Gastroesophageal sphincter (tissue), 4 donors: Measurements from ENCODE around the gene PUSL1. TPM values are rescaled to one million over a fixed set of nuclear protein-coding genes. Genes with fewer than 3 reads are reported as not detected.
A peak's percentile ranks its signal among the peaks of the same experiment; 100 is the strongest.

Source experiments
- ATAC-seq: fragments of 150-250 bp; one replicate; pipeline ENCODE4 v1.9.1; 2016; ENCODE audit warnings: mild to moderate bottlenecking, moderate library complexity
- H3K27ac ChIP-seq, 4 donors: fragments of 200-600 bp; sonication (generic) in 3 of 4; 1 replicate in 3 of 4; 2 replicates in 1 of 4; pipeline ENCODE4 v1.5.1; 2016 to 2019
- H3K27me3 ChIP-seq: fragments of 200-600 bp; sonication (generic); one replicate; pipeline ENCODE4 v1.5.1; 2019
- H3K36me3 ChIP-seq, 2 donors: fragments of 200-600 bp; sonication (generic); one replicate each; pipeline ENCODE4 v1.5.1; 2019; ENCODE audit warnings: control low read depth in 1 of 2
- H3K4me1 ChIP-seq, 3 donors: fragments of 200-600 bp; sonication (generic); 1 replicate in 2 of 3; 2 replicates in 1 of 3; pipeline ENCODE4 v1.5.1; 2016 to 2019; ENCODE audit warnings: control low read depth in 2 of 3
- H3K4me3 ChIP-seq, 2 donors: fragments of 200-600 bp; sonication (generic); one replicate each; pipeline ENCODE4 v1.5.1; 2019; ENCODE audit warnings: mild to moderate bottlenecking in 1 of 2, moderate library complexity in 1 of 2
- H3K9me3 ChIP-seq, 3 donors: fragments of 200-600 bp; sonication (generic); one replicate each; pipeline ENCODE4 v1.5.1; 2017 to 2019; ENCODE audit warnings: control low read depth in 2 of 3
- EP300 ChIP-seq: sonication (generic); formaldehyde crosslinking; IDR thresholded peaks from one replicate; pipeline ENCODE4 v1.6.1; 2017; ENCODE audit warnings: antibody characterized with exemption, mild to moderate bottlenecking
- POLR2A ChIP-seq, 2 donors: fragments of 450-650 bp; IDR thresholded peaks; one replicate each; pipeline ENCODE4 v1.6.1; 2017; ENCODE audit warnings: antibody characterized with exemption in 2 of 2, mild to moderate bottlenecking in 2 of 2, moderate library complexity in 1 of 2
- POLR2AphosphoS5 ChIP-seq: sonication (generic); formaldehyde crosslinking; IDR thresholded peaks from one replicate; pipeline ENCODE4 v1.6.1; 2017; ENCODE audit warnings: antibody characterized with exemption
- WGBS, 2 donors: methylation state at CpG; one replicate each; pipeline ENCODE4 v1.1.5; 2018; ENCODE audit warnings: low coverage in 1 of 2; 5-methylcytosine and 5-hydroxymethylcytosine counted together
- total RNA-seq, 4 donors: library from RNA; depleted of rRNA; stranded (reverse); fragments of >200 nt; gene quantifications; one replicate each; pipeline ENCODE4 v1.1.0, GENCODE V29; 2016
- TF ChIP-seq, protein P1 (sequence below), 4 experiments: fragments of 200-600 bp in 2 of 4; fragments of 450-650 bp in 2 of 4; sonication (generic) in 1 of 4; IDR thresholded peaks; one replicate each; pipeline ENCODE4 v1.5.1; 2017 to 2019; ENCODE audit warnings: antibody characterized with exemption in 4 of 4, mild to moderate bottlenecking in 2 of 4, moderate library complexity in 2 of 4

The PUSL1 gene
- total RNA-seq, 4 donors from 2014 or later = 12.5 to 24.2 (median 19.4) TPM

DNA sequence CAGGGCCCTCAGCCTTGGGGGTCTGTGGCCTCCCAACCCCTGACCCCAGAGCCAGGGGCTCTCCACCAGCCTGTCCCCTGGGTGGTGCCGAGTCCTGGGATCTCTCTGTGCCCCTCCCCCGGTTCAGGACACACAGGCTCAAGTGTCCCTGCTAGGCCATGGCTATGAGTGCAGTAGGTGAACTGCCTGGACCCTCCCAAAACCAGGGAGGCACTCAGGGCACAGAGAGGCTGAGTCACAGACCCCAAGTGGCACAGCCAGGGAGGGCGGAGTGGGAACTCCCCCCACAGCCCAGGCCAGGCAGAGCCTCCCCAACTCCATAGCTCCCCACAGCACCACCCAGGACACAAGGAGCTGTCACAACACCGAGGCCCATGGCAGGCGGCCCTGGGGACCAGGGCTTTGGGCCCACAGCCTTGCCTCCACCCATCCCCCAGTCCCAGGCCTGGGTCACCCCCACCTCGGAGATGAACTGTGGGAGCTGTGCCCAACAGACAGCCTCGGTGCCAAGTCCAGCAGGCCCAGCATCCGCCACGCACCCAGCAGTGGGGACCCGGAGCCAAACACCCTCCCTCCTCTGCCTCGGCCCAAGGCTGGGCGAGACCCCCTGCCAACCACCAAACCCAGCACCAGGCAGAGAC lies 37.6 kb downstream of the PUSL1 start:
- Histone ChIP-seq H3K36me3 (peaks cover 0 to 16% of the 10 kb centered on the region in 2 donors), H3K4me1 (peaks cover 0 to 54% (median 30%) of the 10 kb centered on the region in 3 donors), H3K9me3 (no peaks in the 10 kb centered on the region), H3K4me3 (no peak overlapping the region), H3K27me3 (no peaks in the 10 kb centered on the region), H3K27ac (peak overlapping the region in 2 of 4 donors; percentile 7 to 81)
- WGBS, 2 donors = no CpG with 5 or more reads among the region's 12 CpGs
- no peak for ATAC-seq
- no peak for TF ChIP-seq EP300
- TF ChIP-seq, protein P1, sequence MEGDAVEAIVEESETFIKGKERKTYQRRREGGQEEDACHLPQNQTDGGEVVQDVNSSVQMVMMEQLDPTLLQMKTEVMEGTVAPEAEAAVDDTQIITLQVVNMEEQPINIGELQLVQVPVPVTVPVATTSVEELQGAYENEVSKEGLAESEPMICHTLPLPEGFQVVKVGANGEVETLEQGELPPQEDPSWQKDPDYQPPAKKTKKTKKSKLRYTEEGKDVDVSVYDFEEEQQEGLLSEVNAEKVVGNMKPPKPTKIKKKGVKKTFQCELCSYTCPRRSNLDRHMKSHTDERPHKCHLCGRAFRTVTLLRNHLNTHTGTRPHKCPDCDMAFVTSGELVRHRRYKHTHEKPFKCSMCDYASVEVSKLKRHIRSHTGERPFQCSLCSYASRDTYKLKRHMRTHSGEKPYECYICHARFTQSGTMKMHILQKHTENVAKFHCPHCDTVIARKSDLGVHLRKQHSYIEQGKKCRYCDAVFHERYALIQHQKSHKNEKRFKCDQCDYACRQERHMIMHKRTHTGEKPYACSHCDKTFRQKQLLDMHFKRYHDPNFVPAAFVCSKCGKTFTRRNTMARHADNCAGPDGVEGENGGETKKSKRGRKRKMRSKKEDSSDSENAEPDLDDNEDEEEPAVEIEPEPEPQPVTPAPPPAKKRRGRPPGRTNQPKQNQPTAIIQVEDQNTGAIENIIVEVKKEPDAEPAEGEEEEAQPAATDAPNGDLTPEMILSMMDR (IDR thresholded peaks at IDR 0.05) = no peak
- TF ChIP-seq POLR2A (IDR thresholded peaks at IDR 0.05) = no peak
- no peak for TF ChIP-seq POLR2AphosphoS5

DNA sequence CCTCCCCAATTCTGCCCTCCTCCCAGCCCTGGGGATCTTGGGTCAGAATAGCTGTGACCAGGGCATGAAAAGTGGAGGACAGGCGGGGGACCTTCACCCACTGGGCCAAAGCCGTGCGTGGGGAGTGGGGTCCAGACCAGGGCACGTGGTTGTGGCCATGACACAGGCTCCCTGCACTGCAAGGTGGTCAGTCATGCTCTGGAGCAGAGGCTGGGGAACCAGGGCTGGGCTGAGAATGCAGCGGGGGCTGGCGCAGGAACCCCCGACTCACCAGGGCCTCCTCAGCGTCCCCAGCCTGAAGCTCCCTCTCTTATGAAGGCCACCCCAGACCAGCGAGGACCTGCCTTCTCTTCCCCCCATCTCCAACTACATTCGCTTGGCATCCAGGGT lies 38.1 kb downstream of the PUSL1 start:
- H3K36me3 ChIP-seq = peaks cover 0 to 11% of the 10 kb centered on the region in 2 donors
- no peaks in the 10 kb centered on the region for H3K27me3 ChIP-seq
- H3K4me3 ChIP-seq = no peak overlapping the region
- H3K4me1 ChIP-seq = peaks cover 0 to 58% (median 32%) of the 10 kb centered on the region in 3 donors
- H3K27ac ChIP-seq = peak overlapping the region in 1 of 4 donors; percentile 81
- no CpG with 5 or more reads among the region's 10 CpGs for WGBS, 2 donors
- H3K9me3 ChIP-seq = no peaks in the 10 kb centered on the region
- no peak for ATAC-seq
- TF ChIP-seq POLR2AphosphoS5 = no peak
- no peak for TF ChIP-seq EP300
- TF ChIP-seq POLR2A (IDR thresholded peaks at IDR 0.05) = no peak
- TF ChIP-seq, protein P1 (IDR thresholded peaks at IDR 0.05) = no peak

DNA sequence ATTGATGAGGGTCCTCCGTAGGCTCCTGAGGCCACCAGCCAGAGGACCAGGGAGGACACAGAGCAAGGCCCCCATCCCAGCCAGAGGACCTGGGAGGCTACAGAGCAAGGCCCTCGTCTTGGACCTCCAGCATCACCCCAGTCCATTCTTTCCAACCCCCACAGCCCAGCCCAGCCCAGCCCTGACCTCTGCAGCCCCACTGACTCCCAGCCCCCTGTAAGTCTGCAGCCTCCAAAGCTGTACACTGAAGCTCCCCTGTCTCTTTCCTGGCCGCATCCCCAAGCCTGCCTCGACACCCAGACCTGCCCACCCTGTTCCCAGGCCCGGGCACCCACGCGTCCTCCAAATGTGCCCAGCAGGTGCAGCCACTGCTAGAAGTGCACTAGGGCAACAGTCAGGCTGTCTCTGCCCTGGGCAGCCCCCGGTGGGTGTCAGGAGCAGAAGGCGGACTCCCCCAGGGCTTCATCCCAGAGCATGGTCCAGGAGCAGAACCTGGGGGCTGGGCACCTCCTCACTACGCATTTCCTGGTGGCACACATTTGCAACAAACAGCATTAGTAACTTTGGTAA lies 38.7 kb downstream of the PUSL1 start:
- no peak for TF ChIP-seq POLR2AphosphoS5
- TF ChIP-seq EP300 = no peak
- no peak for TF ChIP-seq POLR2A (IDR thresholded peaks at IDR 0.05)
- TF ChIP-seq, protein P1 (IDR thresholded peaks at IDR 0.05) = no peak
- Histone ChIP-seq H3K4me3 (peak overlapping the region in 1 of 2 donors; percentile 88), H3K4me1 (peaks cover 0 to 64% (median 37%) of the 10 kb centered on the region in 3 donors), H3K36me3 (peaks cover 0 to 5% of the 10 kb centered on the region in 2 donors), H3K9me3 (no peaks in the 10 kb centered on the region), H3K27ac (peak overlapping the region in 2 of 4 donors; percentile 81 to 91), H3K27me3 (no peaks in the 10 kb centered on the region)
- no peak for ATAC-seq
- 67% methylated on average over 1 of the region's 10 CpGs; no CpG with 5 or more reads in 1 of the 2 donors for WGBS, 2 donors

DNA sequence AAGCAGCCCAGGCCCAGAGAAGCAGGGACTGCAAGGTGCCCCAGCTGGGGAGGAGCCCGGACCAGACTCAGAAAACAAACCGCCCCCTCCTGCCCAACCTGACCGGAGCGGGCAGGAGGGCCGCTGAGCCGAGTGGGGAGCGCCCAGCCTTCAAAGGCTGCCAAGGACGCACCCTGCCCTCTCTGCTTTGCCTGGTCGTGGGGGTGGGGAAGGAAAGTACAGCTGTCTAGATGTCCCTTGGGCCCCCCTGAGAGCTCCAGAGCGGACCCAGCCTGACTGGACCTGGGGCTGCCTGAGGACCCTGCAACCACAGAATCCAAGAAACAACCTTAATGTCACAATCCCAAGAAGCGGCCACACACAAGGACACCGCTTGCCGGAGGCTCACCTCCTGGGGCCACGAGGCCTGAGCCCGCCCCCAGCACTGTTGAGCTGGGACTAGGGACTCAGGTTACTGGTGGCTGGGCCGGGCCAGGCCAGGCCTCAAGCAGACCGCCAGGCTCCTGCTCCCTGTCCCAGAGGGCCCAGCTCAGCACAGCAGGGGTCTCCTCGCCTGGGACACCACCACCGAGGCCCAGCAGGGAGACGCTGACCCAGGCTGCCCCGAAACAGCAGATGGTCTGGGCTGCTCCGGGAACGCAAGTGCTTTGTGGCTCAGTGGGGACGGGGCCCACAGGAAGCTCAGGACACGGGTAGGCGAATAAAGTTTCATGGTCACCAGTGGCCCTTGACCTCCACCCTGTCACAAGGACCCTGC lies 39.4 kb downstream of the PUSL1 start:
- Histone ChIP-seq H3K27me3 (peaks cover under 1% of the 10 kb centered on the region), H3K9me3 (no peaks in the 10 kb centered on the region), H3K36me3 (no peaks in the 10 kb centered on the region), H3K27ac (peak overlapping the region in 3 of 4 donors; percentile 81 to 94 (median 91)), H3K4me3 (peak overlapping the region; percentile 46 to 88), H3K4me1 (peaks cover 0 to 71% (median 44%) of the 10 kb centered on the region in 3 donors)
- ATAC-seq = no peak
- 20% methylated on average over 1 of the region's 26 CpGs; no CpG with 5 or more reads in 1 of the 2 donors for WGBS, 2 donors
- no peak for TF ChIP-seq POLR2A (IDR thresholded peaks at IDR 0.05)
- TF ChIP-seq, protein P1 (IDR thresholded peaks at IDR 0.05) = no peak
- no peak for TF ChIP-seq EP300
- no peak for TF ChIP-seq POLR2AphosphoS5
